Pancreas (tissue), 10 donors: ENCODE data around the gene SLC6A1. TPM values are rescaled to one million over a fixed set of nuclear protein-coding genes. Genes with fewer than 3 reads are reported as not detected.
A peak's percentile ranks its signal among the peaks of the same experiment; 100 is the strongest.

Experiments used
- ATAC-seq, 4 donors: fragments of 200-7000 bp; cut with Tn5 transposase; one replicate each; pipeline versions ENCODE4 v1.8.0 to v1.9.1; 2020; ENCODE audit warnings: mild to moderate bottlenecking in 4 of 4, moderate library complexity in 4 of 4
- DNase-seq, 6 donors: peaks; one replicate each; pipeline ENCODE4 v3.0.0-alpha.2; 2020
- FAIRE-seq: peaks from 2 replicates; lab custom pipeline; 2012; peaks lifted over from hg19 to GRCh38; lab: Jason Lieb, UNC
- H3K27ac ChIP-seq, 4 donors: fragments of 200-600 bp; sonication (generic); 1 replicate in 3 of 4; 2 replicates in 1 of 4; pipeline versions ENCODE4 v1.5.0 to v1.8.0; 2020
- H3K27me3 ChIP-seq, 4 donors: fragments of 200-600 bp; one replicate each; pipeline ENCODE4 v1.8.0; 2021
- H3K36me3 ChIP-seq, 3 donors: fragments of 200-600 bp; sonication (generic) in 1 of 3; one replicate each; pipeline versions ENCODE4 v1.5.0 to v1.8.0; 2020 to 2021
- H3K4me1 ChIP-seq, 3 donors: fragments of 200-600 bp; one replicate each; pipeline ENCODE4 v1.8.0; 2021
- H3K4me3 ChIP-seq, 4 donors: fragments of 200-600 bp; sonication (generic) in 2 of 4; one replicate each; pipeline versions ENCODE4 v1.5.0 to v1.8.0; 2020 to 2021
- H3K9me3 ChIP-seq, 4 donors: fragments of 200-600 bp; one replicate each; pipeline ENCODE4 v1.8.0; 2021
- CTCF ChIP-seq, 4 donors: fragments of 200-600 bp; sonication (generic) in 3 of 4; IDR thresholded peaks; one replicate each; pipeline versions ENCODE4 v1.5.0 to v1.8.0; 2021; ENCODE audit warnings: antibody characterized with exemption in 4 of 4
- WGBS, 2 donors: extraction: QIAGEN DNeasy Blood & Tissue Kit; methylation state at CpG; one replicate each; pipeline ENCODE4 v1.1.7; 2013; 5-methylcytosine and 5-hydroxymethylcytosine counted together
- intact Hi-C, 3 donors: fragments of 100-400 bp; cut with DNase I; formaldehyde crosslinking; loops; one replicate each; pipeline versions ENCODE4 v1.11.1 to v1.14.2; 2022
- polyA plus RNA-seq, 2 donors: library from polyadenylated mRNA; stranded (reverse); fragments of 200-250 nt; gene quantifications; one replicate each; pipeline ENCODE4 v1.2.3, GENCODE V29; 2013
- total RNA-seq, 6 donors: library from RNA; stranded (reverse); fragmentation: NEBNext Ultra II Directional in 4 of 6; extraction: Animal tissue kit (Norgen Biotek cat#: 25700) in 4 of 6; gene quantifications; one replicate each; pipeline versions ENCODE4 v1.2.1 to v1.2.4, GENCODE V29; 2021 to 2023
- donor health status: healthy with polysubstance abuse.
- donor health status: DM: no; HTN: no; CAD: no; lungs with moderate emphysema.
- donor health status: DM: no; HTN: no; CAD: no.
- donor health status: control.
- donor health status: control.
- donor health status: Bipolar disorder and iron deficiency.
- donor health status: DM: yes; HTN: yes; CAD: no.
- donor health status: DM: no; HTN: no; CAD: no.
- donor health status: DM: no; HTN: no; CAD: no.
- donor health status: DM: yes; HTN: yes; CAD: no.

SLC6A1 gene
- total and polyA plus RNA-seq, 8 donors = 0.19 to 1.7 (median 0.35) TPM; not detected in 1

GRCh38 chr3:10957976-10958749 is 34.4 kb upstream of the SLC6A1 start:
- FAIRE-seq (no peak), ATAC-seq (peak in 1 of 4 donors; percentile 39), DNase-seq (peak in 1 of 6 donors; percentile 50)
- Histone ChIP-seq H3K36me3 (no peaks in the 10 kb centered on the region), H3K4me1 (no peaks in the 10 kb centered on the region), H3K4me3 (no peak overlapping the region), H3K27me3 (no peaks in the 10 kb centered on the region), H3K9me3 (no peaks in the 10 kb centered on the region), H3K27ac (no peak overlapping the region)
- WGBS, 2 donors = 71 to 73% methylated on average over 17 of the region's 17 CpGs
- intact Hi-C loops = no loop called here
- no peak for TF ChIP-seq CTCF (IDR thresholded peaks at IDR 0.05)

DNA sequence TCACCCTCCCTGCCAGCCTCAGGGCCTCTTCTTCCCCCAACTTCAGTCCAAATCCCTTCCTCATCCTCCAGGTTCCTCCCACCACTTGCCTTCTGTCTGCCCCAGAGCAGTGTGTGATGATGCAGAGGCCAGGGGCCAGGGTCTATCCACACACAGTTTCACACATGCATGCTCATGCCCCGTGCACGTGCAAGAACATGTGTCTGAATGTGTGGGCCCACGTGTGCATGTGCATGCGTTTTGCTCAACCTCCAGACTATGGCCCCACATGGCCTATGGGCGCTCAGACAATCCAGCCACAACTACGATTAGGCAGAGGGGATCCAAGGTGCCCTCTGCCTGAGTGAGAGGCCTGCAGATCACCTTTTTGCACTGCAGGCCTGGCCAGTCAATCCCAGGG is 32.3 kb upstream of the SLC6A1 start:
- H3K36me3 ChIP-seq = no peaks in the 10 kb centered on the region
- FAIRE-seq = no peak
- WGBS, 2 donors = 67 to 76% methylated on average over 6 of the region's 6 CpGs

DNA sequence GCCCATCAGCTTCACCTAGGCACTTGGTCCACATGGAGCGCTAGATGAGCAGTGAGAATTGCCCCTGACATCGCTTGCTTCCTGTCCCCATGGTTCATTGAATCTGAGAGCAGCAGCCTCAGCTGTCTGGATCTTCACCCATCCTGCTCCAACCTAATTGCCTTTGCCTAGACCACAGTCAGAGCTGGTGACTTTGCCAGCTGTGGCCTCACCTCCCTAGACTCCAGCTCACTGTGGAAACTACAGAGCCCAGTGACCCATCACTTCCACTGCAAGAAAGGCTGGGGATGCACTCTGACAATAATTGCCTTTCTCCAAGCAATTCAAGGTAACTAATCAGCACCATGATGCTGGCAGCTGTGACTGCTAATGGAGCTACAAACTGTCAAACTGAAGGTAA is 30.6 kb upstream of the SLC6A1 start:
- no peak for ATAC-seq
- intact Hi-C loops = no loop called here

More for the DNA sequence above, 32.3 kb upstream of the SLC6A1 start:
- no peak overlapping the region for H3K27ac ChIP-seq
- H3K9me3 ChIP-seq = no peaks in the 10 kb centered on the region
- peak in 1 of 6 donors; percentile 22 for DNase-seq
- no peaks in the 10 kb centered on the region for H3K27me3 ChIP-seq
- no peaks in the 10 kb centered on the region for H3K4me1 ChIP-seq
- no peak for TF ChIP-seq CTCF (IDR thresholded peaks at IDR 0.05)
- no peak for ATAC-seq
- H3K4me3 ChIP-seq = no peak overlapping the region
- intact Hi-C loops = no loop called here

GRCh38 chr3:10962481-10963036 is 30.0 kb upstream of the SLC6A1 start:
- Histone ChIP-seq H3K36me3 (no peaks in the 10 kb centered on the region), H3K27me3 (no peaks in the 10 kb centered on the region), H3K4me3 (no peak overlapping the region), H3K9me3 (no peaks in the 10 kb centered on the region), H3K27ac (no peak overlapping the region), H3K4me1 (no peaks in the 10 kb centered on the region)
- DNase-seq (no peak), ATAC-seq (peak in 3 of 4 donors; percentile 14 to 44 (median 30)), FAIRE-seq (no peak)
- intact Hi-C loops = no loop called here
- TF ChIP-seq CTCF (IDR thresholded peaks at IDR 0.05) = no peak
- WGBS, 2 donors = 35 to 37% methylated on average over 5 of the region's 5 CpGs

More for the DNA sequence above, 30.6 kb upstream of the SLC6A1 start:
- no peak for FAIRE-seq
- 70 to 78% methylated on average over 2 of the region's 2 CpGs for WGBS, 2 donors
- Histone ChIP-seq H3K9me3 (no peaks in the 10 kb centered on the region), H3K4me3 (no peak overlapping the region), H3K27ac (no peak overlapping the region), H3K27me3 (no peaks in the 10 kb centered on the region), H3K36me3 (no peaks in the 10 kb centered on the region), H3K4me1 (no peaks in the 10 kb centered on the region)
- TF ChIP-seq CTCF (IDR thresholded peaks at IDR 0.05) = no peak
- DNase-seq = peak in 1 of 6 donors; percentile 4
